H9 (cell line): Measurements from ENCODE around the gene TSFM. TPM values are rescaled to one million over a fixed set of nuclear protein-coding genes. Genes with fewer than 3 reads are reported as not detected.

Experiments
- DNase-seq: peaks from one replicate; pipeline ENCODE4 v3.0.0-alpha.2; 2017
- H2AFZ ChIP-seq: one replicate; pipeline ENCODE4 v1.6.1; 2013; ENCODE audit warnings: mild to moderate bottlenecking, low read length, control low read depth, moderate library complexity
- H2AK5ac ChIP-seq: 2 replicates; pipeline ENCODE4 v1.6.1; 2013; ENCODE audit warnings: low read length, control low read depth, mixed read lengths; ENCODE audit not compliant: insufficient read length
- H2BK120ac ChIP-seq: one replicate; pipeline ENCODE4 v1.6.1; 2013; ENCODE audit warnings: low read depth, mild to moderate bottlenecking, low read length, control low read depth, inconsistent platforms; ENCODE audit not compliant: poor library complexity, severe bottlenecking
- H2BK12ac ChIP-seq: 2 replicates; pipeline ENCODE4 v1.6.1; 2013; ENCODE audit warnings: low read length, control low read depth, mixed read lengths, low read depth; ENCODE audit not compliant: insufficient read length
- H2BK15ac ChIP-seq: 2 replicates; pipeline ENCODE4 v1.6.1; 2013; ENCODE audit warnings: low read depth, low read length, control low read depth
- H2BK20ac ChIP-seq: one replicate; pipeline ENCODE4 v1.6.1; 2013; ENCODE audit warnings: low read depth, mild to moderate bottlenecking, low read length, control low read depth, inconsistent platforms; ENCODE audit not compliant: poor library complexity, severe bottlenecking
- H2BK5ac ChIP-seq: 2 replicates; pipeline ENCODE4 v1.6.1; 2013; ENCODE audit warnings: low read length, control low read depth, mixed read lengths; ENCODE audit not compliant: insufficient read length
- H3K14ac ChIP-seq: 2 replicates; pipeline ENCODE4 v1.6.1; 2013; ENCODE audit warnings: low read length, control low read depth; ENCODE audit not compliant: insufficient read depth
- H3K18ac ChIP-seq: 2 replicates; pipeline ENCODE4 v1.6.1; 2013; ENCODE audit warnings: low read depth, mild to moderate bottlenecking, mixed read lengths, low read length, control low read depth; ENCODE audit not compliant: insufficient read length
- H3K23ac ChIP-seq: 2 replicates; pipeline ENCODE4 v1.6.1; 2013; ENCODE audit warnings: low read length, control low read depth, mixed read lengths, low read depth; ENCODE audit not compliant: insufficient read length
- H3K23me2 ChIP-seq: 2 replicates; pipeline ENCODE4 v1.6.1; 2013; ENCODE audit warnings: low read depth, mild to moderate bottlenecking, mixed read lengths, low read length, control low read depth; ENCODE audit not compliant: insufficient read length, poor library complexity, severe bottlenecking
- H3K27ac ChIP-seq: 2 replicates; pipeline ENCODE4 v1.5.1; 2013; ENCODE audit warnings: low read length, control low read depth, mixed read lengths, low read depth; ENCODE audit not compliant: insufficient read length
- H3K27me3 ChIP-seq: 2 replicates; pipeline ENCODE4 v1.6.1; 2013; ENCODE audit warnings: low read length, control low read depth, inconsistent platforms; ENCODE audit not compliant: insufficient read depth
- H3K4ac ChIP-seq: 2 replicates; pipeline ENCODE4 v1.6.1; 2013; ENCODE audit warnings: low read depth, mild to moderate bottlenecking, control low read depth, inconsistent platforms, low read length, moderate library complexity
- H3K4me1 ChIP-seq: 2 replicates; pipeline ENCODE4 v1.6.1; 2013; ENCODE audit warnings: low read length, control low read depth, inconsistent platforms; ENCODE audit not compliant: insufficient read depth
- H3K4me2 ChIP-seq: 2 replicates; pipeline ENCODE4 v1.6.1; 2013; ENCODE audit warnings: low read length, control low read depth, mixed read lengths; ENCODE audit not compliant: insufficient read length, insufficient read depth
- H3K56ac ChIP-seq: 2 replicates; pipeline ENCODE4 v1.6.1; 2013; ENCODE audit warnings: low read depth, mild to moderate bottlenecking, mixed read lengths, low read length, control low read depth; ENCODE audit not compliant: insufficient read length
- H3K79me1 ChIP-seq: 2 replicates; pipeline ENCODE4 v1.6.1; 2013; ENCODE audit warnings: low read depth, mild to moderate bottlenecking, moderate library complexity, low read length, control low read depth, inconsistent platforms; ENCODE audit not compliant: insufficient read depth, poor library complexity, severe bottlenecking
- H3K79me2 ChIP-seq: 2 replicates; pipeline ENCODE4 v1.6.1; 2013; ENCODE audit warnings: low read length, control low read depth, inconsistent platforms; ENCODE audit not compliant: insufficient read depth
- H3K9ac ChIP-seq: 2 replicates; pipeline ENCODE4 v1.6.1; 2013; ENCODE audit warnings: low read length, control low read depth, mixed read lengths; ENCODE audit not compliant: insufficient read length; ENCODE audit errors: extremely low read depth
- H3K9me3 ChIP-seq: one replicate; pipeline ENCODE4 v1.6.1; 2013; ENCODE audit warnings: low read depth, low read length, inconsistent platforms; ENCODE audit not compliant: control insufficient read depth
- H3T11ph ChIP-seq: one replicate; pipeline ENCODE4 v1.6.1; 2013; ENCODE audit warnings: mild to moderate bottlenecking, low read length, control low read depth, inconsistent platforms
- H4K20me1 ChIP-seq: one replicate; pipeline ENCODE4 v1.6.1; 2013; ENCODE audit not compliant: control insufficient read depth, insufficient read length, insufficient read depth
- H4K5ac ChIP-seq: 2 replicates; pipeline ENCODE4 v1.6.1; 2013; ENCODE audit warnings: low read depth, mild to moderate bottlenecking, mixed read lengths, low read length, control low read depth; ENCODE audit not compliant: insufficient read length
- H4K8ac ChIP-seq: replicated peaks from 2 replicates; pipeline ENCODE4 v1.6.1; 2013; ENCODE audit warnings: low read length, control low read depth, mixed read lengths, low read depth; ENCODE audit not compliant: insufficient read length
- H4K91ac ChIP-seq: 2 replicates; pipeline ENCODE4 v1.6.1; 2013; ENCODE audit warnings: low read depth, mild to moderate bottlenecking, moderate library complexity, mixed read lengths, low read length, control low read depth; ENCODE audit not compliant: insufficient read length
- H3K27ac Mint-ChIP-seq, 3 experiments: 2 replicates in 2 of 3; 3 replicates in 1 of 3; pipeline ENCODE4 v1.8.0; 2020 to 2021; ENCODE audit warnings: mixed read lengths in 3 of 3, mild to moderate bottlenecking in 1 of 3, moderate library complexity in 1 of 3
- H3K27me3 Mint-ChIP-seq: 2 replicates; pipeline ENCODE4 v1.8.0; 2021; ENCODE audit warnings: low read depth, mild to moderate bottlenecking, moderate library complexity, mixed read lengths
- H3K36me3 Mint-ChIP-seq, 3 experiments: 2 replicates in 2 of 3; 3 replicates in 1 of 3; pipeline ENCODE4 v1.8.0; 2020 to 2021; ENCODE audit warnings: low read depth in 3 of 3, mixed read lengths in 3 of 3; ENCODE audit not compliant: insufficient read depth in 1 of 3
- H3K4me1 Mint-ChIP-seq, 2 experiments: 2 replicates each; pipeline ENCODE4 v1.8.0; 2020; ENCODE audit warnings: mixed read lengths in 2 of 2
- H3K4me3 Mint-ChIP-seq, 2 experiments: 2 replicates in 1 of 2; 3 replicates in 1 of 2; pipeline ENCODE4 v1.8.0; 2020 to 2021; ENCODE audit warnings: mild to moderate bottlenecking in 2 of 2, mixed read lengths in 2 of 2, moderate library complexity in 1 of 2
- H3K9me3 Mint-ChIP-seq, 2 experiments: 2 replicates in 1 of 2; 3 replicates in 1 of 2; pipeline ENCODE4 v1.8.0; 2020; ENCODE audit warnings: mild to moderate bottlenecking in 2 of 2, mixed read lengths in 2 of 2, moderate library complexity in 1 of 2
- CTCF ChIP-seq: fragments of 200-600 bp; sonication (generic); conservative IDR thresholded peaks from 3 replicates; pipeline ENCODE4 v1.8.0; 2021; ENCODE audit warnings: antibody characterized with exemption, mild to moderate bottlenecking
- WGBS: extraction: QIAGEN DNeasy Blood & Tissue Kit; methylation state at CpG from one replicate; pipeline ENCODE4 v1.1.7; 2013; ENCODE audit warnings: missing lambda C conversion rate, low lambda C conversion rate, mixed read lengths; ENCODE audit not compliant: insufficient read length; ENCODE audit errors: extremely low coverage; 5-methylcytosine and 5-hydroxymethylcytosine counted together
- total RNA-seq: library from RNA; stranded (reverse); gene quantifications from 2 replicates; pipeline ENCODE4 v1.2.1, GENCODE V29; 2021

TSFM gene
- total RNA-seq, 1 experiment from 2014 or later: 50.2 TPM

- Histone ChIP-seq H4K20me1 (no peaks in the 10 kb centered on the region), H3T11ph (no peak overlapping the region), H2AFZ (no peak overlapping the region), H3K23me2 (no peaks in the 10 kb centered on the region), H3K27ac (no peak overlapping the region), H3K9me3 (no peaks in the 10 kb centered on the region), H2AK5ac (no peak overlapping the region), H3K4ac (no peak overlapping the region), H3K9ac (no peak overlapping the region), H2BK15ac (no peak overlapping the region), H3K18ac (no peak overlapping the region), H2BK20ac (no peak overlapping the region), H4K8ac (no peak overlapping the region), H3K79me2 (no peaks in the 10 kb centered on the region), H2BK12ac (no peak overlapping the region), H3K27me3 (no peaks in the 10 kb centered on the region), H3K4me2 (no peak overlapping the region), H3K23ac (no peak overlapping the region), H4K5ac (no peak overlapping the region), H2BK120ac (no peak overlapping the region), H3K4me1 (no peaks in the 10 kb centered on the region; the same call in 1 of the 2 replicates), H4K91ac (no peak overlapping the region), H3K56ac (no peak overlapping the region), H3K14ac (no peak overlapping the region), H2BK5ac (no peak overlapping the region), H3K79me1 (no peaks in the 10 kb centered on the region)
- H3K36me3 Mint-ChIP-seq: peaks cover 0 to 11% (median 3%) of the 10 kb centered on the region in 3 experiments; a peak in 3 of 7 replicates
- no peak overlapping the region for H3K4me3 Mint-ChIP-seq
- no peak for DNase-seq
- no peak for TF ChIP-seq CTCF
- no peaks in the 10 kb centered on the region for H3K9me3 Mint-ChIP-seq
- peaks cover 2 to 3% of the 10 kb centered on the region in 2 experiments; a peak in 3 of 4 replicates for H3K4me1 Mint-ChIP-seq
- no CpG with 5 or more reads among the region's 5 CpGs for WGBS
- H3K27me3 Mint-ChIP-seq: no peaks in the 10 kb centered on the region
- H3K27ac Mint-ChIP-seq: no peak overlapping the region
Measured at GRCh38 chr12:57808351-57808750, 25.8 kb downstream of the TSFM start.
